Pancreas (tissue), 10 donors: ENCODE measurements around the gene ABLIM2. TPM values are rescaled to one million over a fixed set of nuclear protein-coding genes. Genes with fewer than 3 reads are reported as not detected.

Experiments
- ATAC-seq, 4 donors: fragments of 200-7000 bp; cut with Tn5 transposase; one replicate each; pipeline versions ENCODE4 v1.8.0 to v1.9.1; 2020; ENCODE audit warnings: mild to moderate bottlenecking in 4 of 4, moderate library complexity in 4 of 4
- DNase-seq, 6 donors: peaks; one replicate each; pipeline ENCODE4 v3.0.0-alpha.2; 2020
- FAIRE-seq: peaks from 2 replicates; lab custom pipeline; 2012; peaks lifted over from hg19 to GRCh38; lab: Jason Lieb, UNC
- H3K27ac ChIP-seq, 4 donors: fragments of 200-600 bp; sonication (generic); 1 replicate in 3 of 4; 2 replicates in 1 of 4; pipeline versions ENCODE4 v1.5.0 to v1.8.0; 2020
- H3K27me3 ChIP-seq, 4 donors: fragments of 200-600 bp; one replicate each; pipeline ENCODE4 v1.8.0; 2021
- H3K36me3 ChIP-seq, 3 donors: fragments of 200-600 bp; sonication (generic) in 1 of 3; one replicate each; pipeline versions ENCODE4 v1.5.0 to v1.8.0; 2020 to 2021
- H3K4me1 ChIP-seq, 3 donors: fragments of 200-600 bp; one replicate each; pipeline ENCODE4 v1.8.0; 2021
- H3K4me3 ChIP-seq, 4 donors: fragments of 200-600 bp; sonication (generic) in 2 of 4; one replicate each; pipeline versions ENCODE4 v1.5.0 to v1.8.0; 2020 to 2021
- H3K9me3 ChIP-seq, 4 donors: fragments of 200-600 bp; one replicate each; pipeline ENCODE4 v1.8.0; 2021
- WGBS, 2 donors: extraction: QIAGEN DNeasy Blood & Tissue Kit; methylation state at CpG; one replicate each; pipeline ENCODE4 v1.1.7; 2013; 5-methylcytosine and 5-hydroxymethylcytosine counted together
- intact Hi-C, 3 donors: fragments of 100-400 bp; cut with DNase I; formaldehyde crosslinking; loops; one replicate each; pipeline versions ENCODE4 v1.11.1 to v1.14.2; 2022
- polyA plus RNA-seq, 2 donors: library from polyadenylated mRNA; stranded (reverse); fragments of 200-250 nt; gene quantifications; one replicate each; pipeline ENCODE4 v1.2.3, GENCODE V29; 2013
- total RNA-seq, 6 donors: library from RNA; stranded (reverse); fragmentation: NEBNext Ultra II Directional in 4 of 6; extraction: Animal tissue kit (Norgen Biotek cat#: 25700) in 4 of 6; gene quantifications; one replicate each; pipeline versions ENCODE4 v1.2.1 to v1.2.4, GENCODE V29; 2021 to 2023
- TF ChIP-seq, protein P1 (sequence below), 4 donors: fragments of 200-600 bp; sonication (generic) in 3 of 4; IDR thresholded peaks; one replicate each; pipeline versions ENCODE4 v1.5.0 to v1.8.0; 2021; ENCODE audit warnings: antibody characterized with exemption in 4 of 4
- donor health status: healthy with polysubstance abuse.
- donor health status: DM: no; HTN: no; CAD: no; lungs with moderate emphysema.
- donor health status: DM: no; HTN: no; CAD: no.
- donor health status: control.
- donor health status: control.
- donor health status: Bipolar disorder and iron deficiency.
- donor health status: DM: yes; HTN: yes; CAD: no.
- donor health status: DM: no; HTN: no; CAD: no.
- donor health status: DM: no; HTN: no; CAD: no.
- donor health status: DM: yes; HTN: yes; CAD: no.

ABLIM2 gene
- total and polyA plus RNA-seq, 8 donors = 4.3 to 13.1 (median 6.6) TPM

GRCh38 chr4:8009710-8010511 is 148.7 kb downstream of the ABLIM2 start:
- intact Hi-C loops = no loop called here
- peak; percentile 43 to 84 (median 61) for ATAC-seq
- 71 to 74% methylated on average over 28 of the region's 28 CpGs for WGBS, 2 donors

DNA sequence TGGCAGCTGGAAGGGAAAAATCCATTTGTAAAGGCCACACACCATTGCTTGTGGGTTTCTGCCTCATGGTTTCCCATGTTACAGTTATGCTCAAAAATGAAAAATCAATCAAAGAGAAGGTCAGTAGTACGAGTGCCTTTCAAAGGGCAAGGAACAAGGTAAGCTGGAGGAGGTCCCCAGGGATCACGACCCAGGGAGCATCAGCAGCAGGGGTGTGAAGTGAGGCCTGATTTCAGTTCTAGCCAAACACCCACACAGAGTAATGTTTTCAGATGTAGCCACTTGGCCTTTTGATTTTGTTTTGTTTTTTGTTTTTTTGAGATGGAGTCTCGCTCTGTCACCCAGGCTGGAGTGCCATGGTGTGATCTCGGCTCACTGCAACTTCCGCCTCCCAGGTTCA is 149.5 kb downstream of the ABLIM2 start:
- WGBS, 2 donors = 88 to 92% methylated on average over 5 of the region's 5 CpGs
- FAIRE-seq (no peak), DNase-seq (peak in 1 of 6 donors; percentile 3)

More at GRCh38 chr4:8009710-8010511, 148.7 kb downstream of the ABLIM2 start:
- H3K4me1 ChIP-seq = peaks cover 0 to 5% (median 0%) of the 10 kb centered on the region in 3 donors
- DNase-seq = peak in 2 of 6 donors; percentile 44 to 56
- TF ChIP-seq, protein P1, sequence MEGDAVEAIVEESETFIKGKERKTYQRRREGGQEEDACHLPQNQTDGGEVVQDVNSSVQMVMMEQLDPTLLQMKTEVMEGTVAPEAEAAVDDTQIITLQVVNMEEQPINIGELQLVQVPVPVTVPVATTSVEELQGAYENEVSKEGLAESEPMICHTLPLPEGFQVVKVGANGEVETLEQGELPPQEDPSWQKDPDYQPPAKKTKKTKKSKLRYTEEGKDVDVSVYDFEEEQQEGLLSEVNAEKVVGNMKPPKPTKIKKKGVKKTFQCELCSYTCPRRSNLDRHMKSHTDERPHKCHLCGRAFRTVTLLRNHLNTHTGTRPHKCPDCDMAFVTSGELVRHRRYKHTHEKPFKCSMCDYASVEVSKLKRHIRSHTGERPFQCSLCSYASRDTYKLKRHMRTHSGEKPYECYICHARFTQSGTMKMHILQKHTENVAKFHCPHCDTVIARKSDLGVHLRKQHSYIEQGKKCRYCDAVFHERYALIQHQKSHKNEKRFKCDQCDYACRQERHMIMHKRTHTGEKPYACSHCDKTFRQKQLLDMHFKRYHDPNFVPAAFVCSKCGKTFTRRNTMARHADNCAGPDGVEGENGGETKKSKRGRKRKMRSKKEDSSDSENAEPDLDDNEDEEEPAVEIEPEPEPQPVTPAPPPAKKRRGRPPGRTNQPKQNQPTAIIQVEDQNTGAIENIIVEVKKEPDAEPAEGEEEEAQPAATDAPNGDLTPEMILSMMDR (IDR thresholded peaks at IDR 0.05) = no peak
- no peak overlapping the region for H3K27ac ChIP-seq
- FAIRE-seq = no peak
- H3K4me3 ChIP-seq = no peak overlapping the region
- no peaks in the 10 kb centered on the region for H3K27me3 ChIP-seq
- H3K36me3 ChIP-seq = no peaks in the 10 kb centered on the region
- H3K9me3 ChIP-seq = no peaks in the 10 kb centered on the region

DNA sequence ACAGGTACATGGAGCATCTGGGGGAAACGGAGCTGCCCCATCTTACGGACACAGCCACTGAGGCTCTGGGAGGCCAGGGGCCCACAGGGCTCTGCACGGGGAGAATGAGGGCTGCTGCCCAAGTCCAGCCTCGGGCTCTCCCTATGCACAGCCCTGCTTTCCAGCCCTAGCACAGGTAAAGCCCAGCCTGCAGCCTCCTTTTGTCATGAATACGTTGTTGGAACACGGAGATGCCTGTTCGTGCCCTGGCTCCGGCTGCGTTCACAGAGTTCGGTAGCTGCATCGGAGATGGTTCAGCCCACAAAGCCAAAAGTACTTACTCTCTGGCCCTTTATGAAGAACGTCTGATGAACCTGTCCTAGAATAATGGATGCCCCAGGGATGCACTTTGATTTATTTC is 150.2 kb downstream of the ABLIM2 start:
- TF ChIP-seq, protein P1 (IDR thresholded peaks at IDR 0.05) = no peak
- H3K36me3 ChIP-seq = no peaks in the 10 kb centered on the region
- H3K9me3 ChIP-seq = no peaks in the 10 kb centered on the region
- intact Hi-C loops = no loop called here
- H3K4me3 ChIP-seq = no peak overlapping the region
- DNase-seq (peak in 1 of 6 donors; percentile 24), FAIRE-seq (no peak), ATAC-seq (no peak)
- no peak overlapping the region for H3K27ac ChIP-seq
- peaks cover 0 to 5% (median 0%) of the 10 kb centered on the region in 3 donors for H3K4me1 ChIP-seq
- no peaks in the 10 kb centered on the region for H3K27me3 ChIP-seq
- 85 to 89% methylated on average over 12 of the region's 12 CpGs for WGBS, 2 donors

More for the DNA sequence above, 149.5 kb downstream of the ABLIM2 start:
- H3K4me1 ChIP-seq = peaks cover 0 to 5% (median 0%) of the 10 kb centered on the region in 3 donors
- H3K27ac ChIP-seq = no peak overlapping the region
- intact Hi-C loops = no loop called here
- no peaks in the 10 kb centered on the region for H3K9me3 ChIP-seq
- TF ChIP-seq, protein P1 (IDR thresholded peaks at IDR 0.05) = no peak
- no peaks in the 10 kb centered on the region for H3K36me3 ChIP-seq
- H3K4me3 ChIP-seq = no peak overlapping the region
- no peaks in the 10 kb centered on the region for H3K27me3 ChIP-seq
- no peak for ATAC-seq

- H3K9me3 ChIP-seq = no peaks in the 10 kb centered on the region
- TF ChIP-seq, protein P1 (IDR thresholded peaks at IDR 0.05) = no peak
- ATAC-seq = no peak
- WGBS, 2 donors = 91 to 92% methylated on average over 11 of the region's 11 CpGs
- H3K27me3 ChIP-seq = no peaks in the 10 kb centered on the region
- no peak for FAIRE-seq
- no peak overlapping the region for H3K27ac ChIP-seq
- peak in 1 of 6 donors; percentile 25 for DNase-seq
- no peak overlapping the region for H3K4me3 ChIP-seq
- peaks cover 0 to 5% (median 0%) of the 10 kb centered on the region in 3 donors for H3K4me1 ChIP-seq
- H3K36me3 ChIP-seq = no peaks in the 10 kb centered on the region
- intact Hi-C loops = no loop called here
These were observed 151.0 kb downstream of the ABLIM2 start for GRCh38 chr4:8007581-8007980.

DNA sequence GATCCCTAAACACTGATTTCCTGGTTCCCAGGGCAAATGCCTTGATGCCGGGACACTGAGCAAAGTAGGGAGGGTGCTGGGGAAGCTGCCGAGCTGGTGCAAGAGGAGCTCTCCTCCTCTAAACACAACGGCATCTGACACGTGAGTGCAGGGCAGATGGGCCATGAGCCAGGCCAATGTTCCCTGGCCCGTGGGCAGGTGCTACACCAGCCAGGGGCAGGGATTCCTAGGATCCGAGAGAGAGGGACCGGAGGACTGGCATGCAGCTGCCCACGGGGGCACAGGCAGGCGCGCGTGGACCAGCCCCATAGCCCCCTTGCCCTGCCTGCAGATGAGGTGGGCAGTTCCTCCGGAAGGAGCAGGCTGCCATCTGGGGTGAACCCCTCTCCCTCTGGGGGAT is 152.1 kb downstream of the ABLIM2 start:
- intact Hi-C loops = no loop called here
- DNase-seq = peak in 1 of 6 donors; percentile 29
- FAIRE-seq = no peak
- 76 to 77% methylated on average over 12 of the region's 12 CpGs for WGBS, 2 donors
- H3K27ac ChIP-seq = no peak overlapping the region
- peaks cover 0 to 5% (median 0%) of the 10 kb centered on the region in 3 donors for H3K4me1 ChIP-seq
- H3K9me3 ChIP-seq = no peaks in the 10 kb centered on the region
- TF ChIP-seq, protein P1 (IDR thresholded peaks at IDR 0.05) = no peak
- no peaks in the 10 kb centered on the region for H3K36me3 ChIP-seq
- H3K4me3 ChIP-seq = no peak overlapping the region
- H3K27me3 ChIP-seq = no peaks in the 10 kb centered on the region
- ATAC-seq = peak in 1 of 4 donors; percentile 20
